ENCODE data around the gene SWAP70. TPM values are rescaled to one million over a fixed set of nuclear protein-coding genes. Genes with fewer than 3 reads are reported as not detected.

The SWAP70 gene
- total and polyA plus RNA-seq, 9 of the 15 experiments (the other 6 are each of a cell fraction or from before 2014, with no cell fraction given): 1.7 to 4.9 (median 3.9) TPM

- no peak for TF ChIP-seq STAT6 (CRISPR knock-in tag; IDR thresholded peaks at IDR 0.05)
- TF ChIP-seq ZNF12 (CRISPR knock-in tag; IDR thresholded peaks at IDR 0.05): no peak
- TF ChIP-seq PPARD (CRISPR knock-in tag; IDR thresholded peaks at IDR 0.05): no peak
- no peak for TF ChIP-seq NCOA2 (IDR thresholded peaks at IDR 0.05; ENCODE audit: partially characterized antibody in 2 of 2)
- TF ChIP-seq ZC3H4 (CRISPR knock-in tag; IDR thresholded peaks at IDR 0.05; ENCODE audit: borderline replicate concordance): no peak
- TF ChIP-seq TAF1 (IDR thresholded peaks at IDR 0.05; ENCODE audit: control insufficient read depth, extremely low read depth, insufficient read depth, low read length, severe bottlenecking): no peak
- TF ChIP-seq ZNF655 (CRISPR knock-in tag; IDR thresholded peaks at IDR 0.05): no peak
- peak; percentile 53; the same call in 1 of the 2 replicates for TF ChIP-seq LEF1 (IDR thresholded peaks at IDR 0.05)
- TF ChIP-seq ATF6 (CRISPR knock-in tag; IDR thresholded peaks at IDR 0.05): no peak
- TF ChIP-seq MAX (CRISPR knock-in tag; IDR thresholded peaks at IDR 0.05): no peak
- no peak for TF ChIP-seq DMBX1 (CRISPR knock-in tag; IDR thresholded peaks at IDR 0.05; ENCODE audit: borderline replicate concordance)
- no peak for TF ChIP-seq CREB1 (IDR thresholded peaks at IDR 0.05)
- TF ChIP-seq CREB1 (CRISPR knock-in tag; IDR thresholded peaks at IDR 0.05): no peak
- peak; percentile 29; the same call in 1 of the 2 replicates for TF ChIP-seq EP400 (IDR thresholded peaks at IDR 0.05)
- TF ChIP-seq SNRNP70 (optimal IDR thresholded peaks at IDR 0.05; ENCODE audit: low read depth, low read length): no peak
- TF ChIP-seq PHB2 (IDR thresholded peaks at IDR 0.05; ENCODE audit: low read depth): no peak
- TF ChIP-seq TEAD4 (IDR thresholded peaks at IDR 0.05; ENCODE audit: low read length): peak; percentile 93
- no peak for TF ChIP-seq TEAD4 (CRISPR knock-in tag; IDR thresholded peaks at IDR 0.05; ENCODE audit: borderline replicate concordance)
Observed at GRCh38 chr11:9651899-9652748, 11.8 kb upstream of the SWAP70 start (continued).

Measured in K562 (cell line).